GM19238 (cell line): ENCODE results near the gene CIT.
"Not testable (repeated sequence)": the region's sequence is repeated elsewhere in the genome, so short reads cannot be mapped to it uniquely, and the experiment has no call there.

Experiments used
- DNase-seq: peaks from one replicate; pipeline ENCODE4 v3.0.0; 2011; ENCODE audit warnings: low spot score; ENCODE audit not compliant: insufficient read length

The CIT gene

GRCh38 chr12:119746169-119746568 is 131.0 kb downstream of the CIT start:
- no peak for DNase-seq

DNA sequence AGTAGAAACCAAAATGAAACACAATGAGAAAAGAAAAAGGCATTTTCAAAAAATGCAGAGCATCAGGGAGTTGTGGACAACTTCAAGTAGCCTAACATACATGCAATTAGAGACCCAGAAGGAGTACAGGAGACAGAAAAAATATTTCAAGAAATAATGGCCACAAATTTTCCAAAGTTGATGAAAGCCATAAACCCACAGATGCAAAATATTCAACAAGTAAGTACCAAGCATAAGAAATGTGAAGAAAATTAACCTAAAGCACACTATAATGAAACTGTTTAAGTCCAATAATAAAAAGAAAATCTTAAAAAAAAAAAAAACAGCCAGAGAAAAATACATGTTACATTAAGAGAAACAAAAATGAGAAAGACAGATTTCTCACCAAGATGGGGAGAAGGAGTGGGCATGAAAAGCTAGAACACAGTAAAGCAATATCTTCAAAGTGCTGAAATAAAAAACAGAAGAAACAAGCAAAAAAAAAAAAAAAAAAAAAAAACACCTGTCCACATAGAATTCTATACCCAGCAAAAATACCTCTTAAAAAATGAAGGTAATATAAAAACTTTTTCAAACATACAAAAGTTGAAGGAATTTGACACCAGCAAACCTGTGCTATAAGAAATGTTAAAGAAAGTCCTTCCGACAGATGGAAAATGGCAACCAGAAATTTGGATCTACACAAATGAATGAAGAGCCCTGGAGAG is 132.1 kb downstream of the CIT start:
- DNase-seq = no peak

DNA sequence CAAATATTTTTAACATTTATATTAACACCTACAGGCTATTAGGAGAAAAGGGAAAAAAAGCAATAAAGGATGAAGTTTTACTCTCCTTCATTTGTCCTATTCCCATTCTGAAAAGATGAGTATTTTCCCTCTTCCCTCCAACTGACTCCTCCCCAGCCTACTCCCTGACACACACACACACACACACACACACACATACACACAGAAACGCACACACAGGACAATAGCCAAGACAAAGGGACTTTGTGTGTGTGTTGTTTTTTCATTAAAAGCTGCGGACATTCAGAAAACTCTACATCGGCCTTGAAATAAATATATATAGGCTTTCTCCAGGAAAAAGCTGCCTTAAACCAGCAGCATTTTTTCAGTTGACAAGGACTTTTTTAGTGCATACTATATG is 134.4 kb downstream of the CIT start:
- DNase-seq = no peak

- DNase-seq = no peak
These were observed 136.3 kb downstream of the CIT start for GRCh38 chr12:119740830-119741229.

DNA sequence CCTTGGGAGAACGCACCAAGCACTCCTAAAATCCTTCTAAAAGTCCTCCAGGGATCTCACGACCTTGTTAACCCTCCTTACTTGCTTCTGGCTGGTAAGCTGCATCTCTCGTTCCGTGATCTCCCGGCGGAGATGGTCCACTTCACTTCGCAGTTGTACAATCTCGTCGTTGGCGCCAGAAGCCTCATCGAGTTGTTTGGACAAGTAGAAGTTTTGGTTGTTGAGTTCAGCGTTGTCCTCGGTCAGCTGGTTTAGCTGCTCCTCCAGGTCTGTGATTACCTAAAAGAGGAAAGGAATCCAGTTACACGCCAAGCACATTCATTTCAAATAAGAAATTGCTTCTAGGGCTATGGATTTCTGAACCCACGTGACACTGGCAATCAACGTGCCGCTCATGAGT is 142.0 kb downstream of the CIT start:
- DNase-seq = no peak

DNA sequence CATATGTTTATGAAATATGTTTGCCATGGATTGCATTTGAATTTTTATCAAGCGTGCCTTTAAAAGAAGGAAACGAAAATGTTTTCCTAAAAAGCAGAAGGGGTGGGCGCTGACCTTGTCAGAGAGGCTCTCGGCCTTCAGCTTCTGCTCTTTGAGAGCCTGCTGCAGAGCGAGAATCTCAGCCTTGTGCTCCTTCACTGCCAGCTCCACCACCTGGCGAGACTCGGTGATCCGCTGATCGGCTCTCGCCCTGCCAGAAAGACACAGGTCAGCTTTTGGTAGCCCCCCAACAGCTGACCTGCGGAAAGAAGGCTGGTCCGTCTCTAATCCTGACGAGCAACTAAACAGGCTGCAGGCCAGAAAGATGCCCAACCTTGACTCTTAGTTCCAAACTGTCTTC is 146.7 kb downstream of the CIT start:
- DNase-seq = no peak

DNA sequence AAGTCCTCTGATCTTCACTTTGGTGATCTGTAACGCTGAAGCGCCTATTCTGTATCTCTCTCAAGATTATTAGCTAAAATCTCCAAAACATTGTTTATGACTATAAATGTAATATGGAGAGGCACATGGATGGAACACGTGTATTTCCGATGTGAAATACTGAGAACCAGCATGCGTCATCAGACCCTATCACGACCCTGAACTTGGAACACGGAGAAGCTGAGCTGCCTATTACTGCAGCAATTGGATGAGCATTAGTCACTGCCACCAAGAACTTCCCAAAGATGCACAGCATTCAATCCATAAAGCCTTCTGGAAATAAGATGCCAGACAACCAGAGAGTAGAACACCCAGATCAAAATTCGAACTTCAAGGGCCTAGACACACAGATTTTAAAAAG is 147.2 kb downstream of the CIT start:
- no peak for DNase-seq

GRCh38 chr12:119728444-119728745 is 148.7 kb downstream of the CIT start:
- no peak for DNase-seq

DNA sequence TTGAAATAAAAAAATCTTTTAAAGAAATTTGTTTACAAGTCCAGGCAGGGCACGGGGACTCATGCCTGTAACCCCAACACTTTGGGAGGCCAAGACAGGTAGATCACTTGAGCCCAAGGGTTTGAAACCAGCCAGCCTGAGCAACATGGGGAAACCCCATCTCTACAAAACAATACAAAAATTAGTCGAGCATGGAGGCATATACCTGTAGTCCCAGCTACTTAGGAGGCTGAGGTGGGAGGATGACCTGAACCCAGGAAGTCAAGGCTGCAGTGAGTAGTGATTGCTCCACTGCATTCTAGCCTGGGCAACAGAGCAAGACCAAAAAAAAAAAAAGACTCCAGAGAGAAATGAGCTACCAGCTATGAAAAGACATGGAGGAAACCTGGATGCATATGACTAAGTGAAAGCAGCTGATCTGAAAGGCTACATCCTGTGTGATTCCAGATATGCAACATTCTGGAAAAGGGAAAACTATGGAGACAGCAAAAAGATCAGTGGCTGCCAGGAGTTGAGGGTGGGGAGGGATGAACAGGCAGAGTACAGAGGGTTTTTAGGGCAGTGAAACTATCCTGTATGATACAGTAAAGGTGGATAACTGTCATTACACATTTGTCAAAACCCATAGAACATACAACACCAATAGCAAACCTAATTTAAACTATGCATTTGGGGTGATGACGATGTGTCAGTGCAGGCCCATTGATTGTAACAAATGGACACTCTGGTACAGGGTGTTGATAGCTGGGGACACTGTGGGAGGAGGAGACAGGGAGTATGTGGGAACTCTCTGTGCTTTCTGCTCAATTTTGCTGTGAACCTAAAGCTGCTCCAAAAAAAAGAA is 149.3 kb downstream of the CIT start:
- no peak for DNase-seq

DNA sequence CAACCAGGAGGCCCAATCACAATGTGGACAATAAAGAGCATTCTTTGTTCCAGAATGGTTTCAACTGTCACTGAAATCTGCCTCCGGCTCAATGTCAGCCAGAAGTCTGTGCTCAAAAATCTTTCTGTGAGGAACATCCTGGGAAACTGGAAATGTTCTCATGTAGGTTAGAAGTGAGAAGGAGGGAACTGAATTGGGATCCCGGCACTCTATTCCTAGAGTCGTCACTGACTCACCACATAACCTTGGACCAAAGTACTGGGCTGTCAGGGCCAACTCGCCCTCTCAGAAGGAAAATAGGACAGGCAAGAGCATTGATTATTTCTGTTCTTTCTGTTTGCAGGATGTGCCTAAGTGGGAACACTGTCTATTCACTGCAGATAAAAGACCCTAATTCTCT is 151.6 kb downstream of the CIT start:
- DNase-seq = no peak

- DNase-seq = no peak
These were observed 155.8 kb downstream of the CIT start for GRCh38 chr12:119721306-119721705.

- no peak for DNase-seq
These were observed 156.8 kb downstream of the CIT start for GRCh38 chr12:119720349-119720748.

DNA sequence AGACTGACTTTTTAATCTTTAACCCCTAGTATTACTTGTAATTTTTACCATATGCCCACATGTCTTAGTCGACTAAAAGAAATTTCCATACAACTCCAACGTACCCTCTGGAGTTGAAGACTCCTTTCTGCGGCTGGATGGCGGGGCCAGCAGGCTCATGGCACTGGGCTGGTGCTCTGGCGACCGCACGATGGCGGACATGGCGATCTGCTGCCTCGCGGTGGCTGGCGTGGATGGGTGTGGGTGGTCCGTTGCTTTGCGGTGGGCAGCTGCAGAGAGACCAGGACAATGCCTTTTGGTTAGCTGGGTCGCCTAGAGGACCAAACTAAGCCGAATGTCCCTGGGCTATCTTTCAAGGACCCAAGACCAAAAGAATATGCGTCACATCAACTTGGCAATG is 159.0 kb downstream of the CIT start:
- no peak for DNase-seq

GRCh38 chr12:119715268-119715620 is 161.9 kb downstream of the CIT start:
- DNase-seq = no peak

DNA sequence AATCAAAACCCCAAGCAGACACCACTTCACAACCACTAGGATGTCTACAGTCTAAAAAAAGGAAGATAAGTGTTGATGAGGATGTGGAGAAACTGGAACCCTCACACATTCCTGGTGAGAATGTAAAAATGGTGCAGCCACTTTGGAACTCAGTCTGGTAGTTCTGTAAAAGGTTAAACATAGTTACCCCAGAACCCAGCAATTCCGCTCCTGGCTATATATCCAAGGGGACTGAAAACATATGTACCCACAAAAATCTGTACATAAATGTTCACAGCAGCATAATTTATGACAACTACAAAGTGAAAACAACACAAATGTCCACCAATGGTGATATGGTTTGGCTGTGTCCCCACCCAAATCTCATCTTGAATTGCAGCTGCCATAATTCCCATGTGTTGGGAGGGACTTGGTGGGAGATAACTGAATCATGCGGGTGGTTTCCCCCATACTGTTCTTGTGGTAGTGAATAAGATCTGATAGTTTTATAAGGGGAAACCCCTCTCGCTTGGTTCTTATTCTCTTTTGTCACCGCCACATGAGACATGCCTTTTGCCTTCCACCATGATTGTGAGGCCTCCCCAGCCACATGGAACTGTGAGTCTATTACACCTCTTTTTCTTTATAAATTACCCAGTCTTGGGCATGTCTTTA is 162.4 kb downstream of the CIT start:
- no peak for DNase-seq

GRCh38 chr12:119713551-119714031 is 163.5 kb downstream of the CIT start:
- no peak for DNase-seq

DNA sequence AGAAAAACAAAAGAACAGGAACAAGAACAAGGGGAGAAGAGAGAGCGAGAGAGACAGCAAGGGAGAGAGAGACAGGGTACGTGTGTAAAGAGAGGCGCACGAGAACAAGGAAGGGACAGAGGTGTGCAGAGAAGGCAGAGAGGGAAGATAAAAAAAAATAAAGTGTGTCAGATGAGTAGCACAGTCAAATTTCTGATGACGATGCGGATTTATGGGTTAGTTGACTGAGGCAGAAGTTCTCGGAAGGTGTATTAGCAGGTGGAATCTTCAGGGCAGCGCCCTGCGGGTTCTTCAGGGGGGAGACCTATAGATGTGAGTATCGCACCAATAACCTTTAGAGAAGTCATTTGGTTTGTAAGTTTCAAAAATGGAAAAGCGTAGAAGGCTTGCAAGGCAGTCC is 164.4 kb downstream of the CIT start:
- no peak for DNase-seq

DNA sequence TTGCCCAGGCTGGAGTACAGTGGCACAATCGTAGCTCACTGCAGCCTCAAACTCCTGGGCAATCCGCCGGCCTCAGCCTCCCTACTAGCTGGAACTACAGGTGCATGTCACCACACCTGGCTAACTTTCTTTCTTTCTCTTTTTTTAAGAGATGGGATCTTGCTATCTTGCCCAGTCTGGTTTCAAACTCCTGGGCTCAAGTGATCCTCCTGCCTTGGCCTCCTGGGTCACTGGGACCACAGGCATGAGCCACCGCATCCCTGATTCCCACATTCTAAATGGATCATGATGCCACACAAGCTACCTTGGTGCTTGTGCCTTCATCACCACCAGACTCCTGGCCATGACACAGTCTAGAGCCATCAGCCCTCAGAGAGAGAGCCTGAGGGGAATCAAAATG is 165.4 kb downstream of the CIT start:
- DNase-seq = no peak

- DNase-seq = no peak
These were observed 166.1 kb downstream of the CIT start for GRCh38 chr12:119710965-119711551.

GRCh38 chr12:119710374-119710964 is 166.7 kb downstream of the CIT start:
- no peak for DNase-seq

- DNase-seq = not testable (repeated sequence)
These were observed 170.7 kb downstream of the CIT start for GRCh38 chr12:119706427-119706826.

DNA sequence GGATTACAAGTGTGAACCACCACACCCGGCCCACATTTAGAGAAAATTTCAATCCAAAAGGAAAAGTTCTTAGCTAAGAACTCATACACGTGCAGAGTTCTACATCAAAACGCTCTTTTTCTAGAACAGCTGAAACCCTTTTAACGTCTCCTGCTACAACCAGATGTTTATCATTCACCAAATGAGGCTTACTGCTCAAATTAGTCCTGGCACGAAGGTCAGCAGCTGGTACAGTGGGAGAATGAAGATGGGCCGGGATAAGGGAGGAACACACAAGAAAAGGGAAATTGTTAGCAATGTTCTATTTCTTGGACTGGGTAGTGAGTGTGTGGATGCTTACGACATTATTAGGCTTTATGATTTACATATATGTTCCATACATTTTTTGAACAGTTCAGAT is 171.9 kb downstream of the CIT start:
- no peak for DNase-seq
